IMR-90 (cell line): Measurements from ENCODE around the gene CENPS. TPM values are rescaled to one million over a fixed set of nuclear protein-coding genes. Genes with fewer than 3 reads are reported as not detected.

Experiments used
- ATAC-seq: fragments of 200-7000 bp; cut with Tn5 transposase; 2 replicates; pipeline ENCODE4 v1.9.1; 2020; ENCODE audit warnings: low read depth, mild to moderate bottlenecking, moderate library complexity
- BruUV-seq: library from RNA; stranded (reverse); fragments of 400-500 nt; replicated peaks from 2 replicates; lab custom pipeline; 2021; lab: Mats Ljungman, UMichigan
- CTCF ChIA-PET: fragments of 300-600 bp; formaldehyde crosslinking; extraction: SDS; loops from one replicate; lab custom pipeline; 2021; ENCODE audit warnings: antibody characterized with exemption; lab: Yijun Ruan, JAX
- POLR2A ChIA-PET: fragments of 300-600 bp; sonication (Branson Sonifier 250); formaldehyde crosslinking; loops from one replicate; lab custom pipeline; 2022; ENCODE audit warnings: antibody characterized with exemption; ENCODE audit not compliant: unreplicated experiment; lab: Charles Lee
- DNase-seq: peaks from one replicate; pipeline ENCODE4 v3.0.0; 2013
- H2AFZ ChIP-seq: replicated peaks from 2 replicates; pipeline ENCODE3; 2013; ENCODE audit warnings: low read length, mild to moderate bottlenecking; ENCODE audit not compliant: poor library complexity
- H2AK5ac ChIP-seq: 2 replicates; pipeline ENCODE4 v1.6.1; 2013; ENCODE audit warnings: low read depth, low read length, inconsistent platforms
- H2AK9ac ChIP-seq: replicated peaks from 2 replicates; pipeline ENCODE3; 2013; ENCODE audit warnings: mild to moderate bottlenecking, low read depth, low read length, moderate library complexity; ENCODE audit not compliant: poor library complexity
- H2BK120ac ChIP-seq: 2 replicates; pipeline ENCODE4 v1.6.1; 2013; ENCODE audit warnings: low read depth, low read length, inconsistent platforms
- H2BK15ac ChIP-seq: 3 replicates; pipeline ENCODE4 v1.6.1; 2013; ENCODE audit warnings: low read depth, low read length, inconsistent platforms
- H2BK20ac ChIP-seq: 2 replicates; pipeline ENCODE4 v1.6.1; 2013; ENCODE audit warnings: low read depth, mild to moderate bottlenecking, inconsistent platforms, low read length, moderate library complexity
- H2BK5ac ChIP-seq: 2 replicates; pipeline ENCODE4 v1.6.1; 2013; ENCODE audit warnings: mild to moderate bottlenecking, low read depth, low read length, inconsistent platforms; ENCODE audit not compliant: poor library complexity, severe bottlenecking
- H3K14ac ChIP-seq: replicated peaks from 2 replicates; pipeline ENCODE4 v1.6.1; 2013; ENCODE audit warnings: low read depth, low read length, inconsistent platforms
- H3K18ac ChIP-seq: 2 replicates; pipeline ENCODE4 v1.6.1; 2013; ENCODE audit warnings: low read depth, low read length, control low read depth
- H3K23ac ChIP-seq: 2 replicates; pipeline ENCODE4 v1.6.1; 2013; ENCODE audit warnings: low read depth, low read length, inconsistent platforms
- H3K27ac ChIP-seq: 2 replicates; pipeline ENCODE4 v1.5.1; 2013; ENCODE audit warnings: mild to moderate bottlenecking, control low read depth, low read length; ENCODE audit not compliant: insufficient read depth
- H3K27me3 ChIP-seq: 2 replicates; pipeline ENCODE4 v1.6.1; 2013; ENCODE audit warnings: low read length; ENCODE audit not compliant: control insufficient read depth, insufficient read depth
- H3K36me3 ChIP-seq: 2 replicates; pipeline ENCODE4 v1.6.1; 2013; ENCODE audit warnings: low read length, mixed read lengths; ENCODE audit not compliant: control insufficient read depth, insufficient read depth
- H3K4ac ChIP-seq: 2 replicates; pipeline ENCODE4 v1.6.1; 2013; ENCODE audit warnings: low read depth, low read length, inconsistent platforms
- H3K4me1 ChIP-seq: 2 replicates; pipeline ENCODE4 v1.6.1; 2013; ENCODE audit warnings: low read length, mixed read lengths; ENCODE audit not compliant: control insufficient read depth, insufficient read depth
- H3K4me2 ChIP-seq: 2 replicates; pipeline ENCODE4 v1.6.1; 2013; ENCODE audit warnings: low read depth, mild to moderate bottlenecking, control low read depth, low read length, moderate library complexity
- H3K4me3 ChIP-seq: 2 replicates; pipeline ENCODE4 v1.5.1; 2013; ENCODE audit warnings: low read depth, mild to moderate bottlenecking, control low read depth, low read length, moderate library complexity; ENCODE audit not compliant: insufficient read depth
- H3K56ac ChIP-seq: 2 replicates; pipeline ENCODE4 v1.6.1; 2013; ENCODE audit warnings: low read length, inconsistent platforms; ENCODE audit not compliant: insufficient read depth; ENCODE audit errors: extremely low read depth
- H3K79me1 ChIP-seq, 2 experiments: 2 replicates each; pipeline ENCODE4 v1.6.1; 2013; ENCODE audit warnings: low read length in 2 of 2, inconsistent platforms in 1 of 2, low read depth in 1 of 2
- H3K9ac ChIP-seq: 2 replicates; pipeline ENCODE4 v1.6.1; 2013; ENCODE audit warnings: low read depth, low read length, control low read depth
- H3K9me1 ChIP-seq: 2 replicates; pipeline ENCODE4 v1.6.1; 2013; ENCODE audit warnings: low read length, inconsistent platforms; ENCODE audit not compliant: insufficient read depth
- H3K9me3 ChIP-seq: 2 replicates; pipeline ENCODE4 v1.6.1; 2013; ENCODE audit warnings: low read length; ENCODE audit not compliant: control insufficient read depth, insufficient read depth
- H4K20me1 ChIP-seq: 2 replicates; pipeline ENCODE4 v1.6.1; 2013; ENCODE audit warnings: low read length, inconsistent platforms; ENCODE audit not compliant: insufficient read depth
- H4K5ac ChIP-seq: 2 replicates; pipeline ENCODE4 v1.6.1; 2013; ENCODE audit warnings: mild to moderate bottlenecking, low read depth, low read length, control low read depth
- H4K8ac ChIP-seq, 2 experiments: 2 replicates each; pipeline ENCODE4 v1.6.1; 2013; ENCODE audit warnings: low read depth in 2 of 2, low read length in 2 of 2, control low read depth in 1 of 2, inconsistent platforms in 1 of 2
- H4K91ac ChIP-seq: 2 replicates; pipeline ENCODE4 v1.6.1; 2013; ENCODE audit warnings: low read depth, low read length, inconsistent platforms; ENCODE audit not compliant: insufficient read depth
- BHLHE40 ChIP-seq: fragments of 150-350 bp; IDR thresholded peaks from 2 replicates; pipeline ENCODE4 v1.6.1; 2016; ENCODE audit warnings: mild to moderate bottlenecking, low read depth, low read length
- MXI1 ChIP-seq: IDR thresholded peaks from 2 replicates; pipeline ENCODE4 v1.6.1; 2012; ENCODE audit warnings: low read depth, mild to moderate bottlenecking, low read length, moderate library complexity, borderline replicate concordance
- POLR2A ChIP-seq: IDR thresholded peaks from 2 replicates; pipeline ENCODE4 v1.6.1; 2012; ENCODE audit warnings: mild to moderate bottlenecking, low read depth, low read length
- RAD21 ChIP-seq: IDR thresholded peaks from 2 replicates; pipeline ENCODE4 v1.6.1; 2012; ENCODE audit warnings: low read length, improper control_type of control experiment
- RFX5 ChIP-seq: IDR thresholded peaks from 2 replicates; pipeline ENCODE4 v1.8.0; 2012; ENCODE audit warnings: low read depth, mild to moderate bottlenecking, low read length, moderate library complexity
- WGBS, 2 experiments: methylation state at CpG; one replicate each; pipeline versions ENCODE4 v1.1.5 to v1.1.7; 2013; ENCODE audit warnings: missing lambda C conversion rate in 2 of 2; ENCODE audit not compliant: insufficient read length in 1 of 2; ENCODE audit errors: extremely low coverage in 2 of 2; 5-methylcytosine and 5-hydroxymethylcytosine counted together
- dilution Hi-C: fragments of 300-500 bp; cut with HindIII; formaldehyde crosslinking; loops from one replicate; pipeline ENCODE4 v1.14.3; 2018; ENCODE audit warnings: low sequenced_read_pairs; ENCODE audit not compliant: unreplicated experiment
- in situ Hi-C: fragments of 300-500 bp; cut with MboI; formaldehyde crosslinking; loops from 3 replicates; pipeline ENCODE4 v1.14.3; 2019; ENCODE audit warnings: low sequenced_read_pairs, inconsistent platforms, mixed read lengths
- intact Hi-C: fragments of 100-400 bp; cut with micrococcal nuclease; formaldehyde crosslinking; loops from 2 replicates; pipeline ENCODE4 v1.10.0; 2022
- polyA plus RNA-seq, 3 experiments: library from polyadenylated mRNA; depleted of rRNA; stranded (reverse); fragments of >200 nt; gene quantifications; 2 replicates each; pipeline ENCODE4 v1.2.3, GENCODE V29; 2012; ENCODE audit warnings: low replicate concordance in 1 of 3
- total RNA-seq: library from RNA; depleted of rRNA; stranded (reverse); fragments of >200 nt; gene quantifications from 2 replicates; pipeline ENCODE4 v1.2.3, GENCODE V29; 2012

The CENPS gene
- total and polyA plus RNA-seq, 2 of the 4 experiments (the other 2 are of a cell fraction) = 9.9 to 12.3 TPM

DNA sequence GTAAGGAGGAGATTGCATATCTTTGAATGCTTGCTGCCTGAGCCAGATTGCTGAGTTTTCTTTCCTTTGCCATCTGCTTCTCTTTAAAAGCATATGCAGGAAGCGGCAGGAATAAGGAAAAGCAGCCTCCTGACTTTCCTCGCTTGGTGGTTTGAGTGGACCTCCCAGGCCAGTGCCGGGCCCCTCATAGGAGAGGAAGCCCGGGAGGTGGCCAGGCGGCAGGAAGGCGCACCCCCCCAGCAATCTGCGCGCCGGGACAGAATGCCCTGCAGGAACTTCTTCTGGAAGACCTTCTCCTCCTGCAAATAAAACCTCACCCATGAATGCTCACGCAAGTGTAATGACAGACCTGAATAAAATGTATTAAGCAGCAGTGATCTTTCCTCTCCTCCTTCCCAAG, 21.1 kb downstream of the CENPS start:
- ChIA-PET POLR2A (no interaction called here), CTCF (interaction anchor here (0.6 to 0.7 kb wide), 2 partner anchors 15 to 53 kb away, joined by 3 to 4 read pairs; no protein-coding TSS in a partner anchor)
- Histone ChIP-seq H3K4me2 (peak overlapping the region; percentile 65), H2AK9ac (no peak overlapping the region), H4K91ac (no peak overlapping the region), H3K9me3 (no peaks in the 10 kb centered on the region), H2BK15ac (no peak overlapping the region), H3K27me3 (no peaks in the 10 kb centered on the region), H3K79me1 (no peaks in the 10 kb centered on the region; a peak in 1 of 4 replicates), H2AFZ (peak overlapping the region; percentile 80), H4K8ac (no peak overlapping the region), H4K5ac (no peak overlapping the region), H3K18ac (no peak overlapping the region), H3K27ac (no peak overlapping the region), H3K56ac (no peak overlapping the region), H3K9me1 (0 out of 2 replicates have a peak, but pooled peaks cover 3% of the 10 kb centered on the region), H3K9ac (no peak overlapping the region), H3K4ac (no peak overlapping the region), H2BK120ac (no peak overlapping the region), H3K4me1 (peaks cover 2% of the 10 kb centered on the region; the same call in 1 of the 2 replicates), H4K20me1 (no peaks in the 10 kb centered on the region), H3K36me3 (no peaks in the 10 kb centered on the region), H2BK5ac (no peak overlapping the region), H2AK5ac (no peak overlapping the region), H3K4me3 (peak overlapping the region; percentile 14; the same call in 1 of the 2 replicates), H3K14ac (no peak overlapping the region; the same call in 1 of the 2 replicates), H2BK20ac (no peak overlapping the region), H3K23ac (no peak overlapping the region; the same call in 1 of the 2 replicates)
- in situ Hi-C loops (no loop called here), intact Hi-C loops (no loop called here), dilution Hi-C loops (no loop called here)
- WGBS, 2 experiments = no CpG with 5 or more reads among the region's 10 CpGs
- ATAC-seq = peak; percentile 73
- TF ChIP-seq RFX5 (no peak), RAD21 (no peak), BHLHE40 (no peak), POLR2A (no peak), MXI1 (no peak)
- no TSS peak for BruUV-seq
- peak; percentile 44 for DNase-seq
